Tibial nerve (tissue), 4 donors: ENCODE data around the gene SLC9A9. TPM values are rescaled to one million over a fixed set of nuclear protein-coding genes. Genes with fewer than 3 reads are reported as not detected.

Experiments used
- DNase-seq, 2 donors: peaks; one replicate each; pipeline ENCODE4 v3.0.0-alpha.2; 2019; ENCODE audit warnings: low spot score in 2 of 2
- H3K27ac ChIP-seq, 4 donors: fragments of 200-600 bp; sonication (generic) in 3 of 4; one replicate each; pipeline ENCODE4 v1.5.1; 2017 to 2019; ENCODE audit warnings: mild to moderate bottlenecking in 1 of 4
- H3K27me3 ChIP-seq, 2 donors: fragments of 200-600 bp; sonication (generic) in 1 of 2; one replicate each; pipeline versions ENCODE4 v1.5.1 to v1.6.0; 2017 to 2019
- H3K36me3 ChIP-seq, 3 donors: fragments of 200-600 bp; sonication (generic); one replicate each; pipeline ENCODE4 v1.5.1; 2018 to 2019
- H3K4me1 ChIP-seq, 4 donors: fragments of 200-600 bp; sonication (generic) in 3 of 4; one replicate each; pipeline ENCODE4 v1.5.1; 2017 to 2019
- H3K4me3 ChIP-seq, 4 donors: fragments of 200-600 bp; sonication (generic) in 3 of 4; one replicate each; pipeline ENCODE4 v1.5.1; 2017 to 2019; ENCODE audit warnings: mild to moderate bottlenecking in 1 of 4, moderate library complexity in 1 of 4
- H3K9me3 ChIP-seq, 4 donors: fragments of 200-600 bp; sonication (generic) in 3 of 4; one replicate each; pipeline ENCODE4 v1.5.1; 2017 to 2019
- CTCF ChIP-seq, 5 experiments: fragments of 200-600 bp in 3 of 5; fragments of 450-650 bp in 2 of 5; sonication (generic) in 3 of 5; IDR thresholded peaks; one replicate each; pipeline ENCODE4 v1.5.1; 2016 to 2019; ENCODE audit warnings: antibody characterized with exemption in 5 of 5, mild to moderate bottlenecking in 3 of 5, moderate library complexity in 2 of 5
- EP300 ChIP-seq, 2 donors: sonication (generic); formaldehyde crosslinking; IDR thresholded peaks; one replicate each; pipeline ENCODE4 v1.6.1; 2017; ENCODE audit warnings: antibody characterized with exemption in 2 of 2, mild to moderate bottlenecking in 1 of 2
- POLR2A ChIP-seq, 2 donors: fragments of 450-650 bp; IDR thresholded peaks; one replicate each; pipeline ENCODE4 v1.6.1; 2017; ENCODE audit warnings: antibody characterized with exemption in 2 of 2, mild to moderate bottlenecking in 2 of 2, moderate library complexity in 2 of 2
- WGBS, 2 donors: methylation state at CpG; one replicate each; pipeline ENCODE4 v1.1.5; 2018; 5-methylcytosine and 5-hydroxymethylcytosine counted together
- total RNA-seq, 4 donors: library from RNA; depleted of rRNA; stranded (reverse); fragments of >200 nt; gene quantifications; one replicate each; pipeline ENCODE4 v1.1.0, GENCODE V29; 2016

Gene SLC9A9
- total RNA-seq, 4 donors from 2014 or later: 7.6 to 11.1 (median 9.2) TPM

- Histone ChIP-seq H3K4me1 (peaks cover 0 to 13% (median 0%) of the 10 kb centered on the region in 4 donors), H3K4me3 (no peak overlapping the region), H3K36me3 (no peaks in the 10 kb centered on the region), H3K27me3 (no peaks in the 10 kb centered on the region), H3K27ac (no peak overlapping the region), H3K9me3 (no peaks in the 10 kb centered on the region)
- TF ChIP-seq POLR2A (IDR thresholded peaks at IDR 0.05) (no peak), CTCF (IDR thresholded peaks at IDR 0.05) (no peak), EP300 (IDR thresholded peaks at IDR 0.05) (no peak)
- 34 to 35% methylated on average over 3 of the region's 3 CpGs for WGBS, 2 donors
- DNase-seq: no peak
Observed at GRCh38 chr3:143216709-143217182, 631.5 kb downstream of the SLC9A9 start.

Other genes starting within 250 kb of the SLC9A9 start
- 10 to 100 TPM; 24.7 to 42.2 (median 34.2) TPM for gene DIPK2A, start 123.4 kb upstream of the SLC9A9 start, total RNA-seq